CD4-positive, alpha-beta T cell (primary cell): ENCODE data around the gene MRPL12. TPM values are rescaled to one million over a fixed set of nuclear protein-coding genes. Genes with fewer than 3 reads are reported as not detected.
A peak's percentile ranks its signal among the peaks of the same experiment; 100 is the strongest.

ENCODE experiments used
- ATAC-seq: fragments of 200-7000 bp; cut with Tn5 transposase; one replicate; pipeline ENCODE4 v1.10.0; 2022; ENCODE audit warnings: mild to moderate bottlenecking; ENCODE audit not compliant: poor library complexity
- CTCF ChIA-PET: fragments of 350-600 bp; sonication (Branson Sonifier 250); formaldehyde crosslinking; loops from one replicate; lab custom pipeline; 2021; ENCODE audit warnings: antibody characterized with exemption, inconsistent platforms; lab: Charles Lee
- POLR2A ChIA-PET: fragments of 350-600 bp; sonication (Branson Sonifier 250); formaldehyde crosslinking; loops from one replicate; lab custom pipeline; 2021; ENCODE audit warnings: antibody characterized with exemption, inconsistent platforms; lab: Charles Lee
- DNase-seq, 14 experiments: peaks; one replicate each; pipeline ENCODE4 v3.0.0-alpha.2; 2013 to 2020; ENCODE audit warnings: mixed read lengths in 2 of 14
- H3K27ac ChIP-seq, 2 donors: one replicate each; pipeline versions ENCODE4 v1.5.1 to v1.7.0; 2013; ENCODE audit warnings: low read length in 2 of 2, low read depth in 1 of 2, mild to moderate bottlenecking in 1 of 2
- H3K27me3 ChIP-seq, 2 experiments: 1 replicate in 1 of 2; 2 replicates in 1 of 2; pipeline versions ENCODE4 v1.6.1 to v1.7.0; 2013; ENCODE audit warnings: low read length in 2 of 2, control low read depth in 1 of 2, mild to moderate bottlenecking in 1 of 2, moderate library complexity in 1 of 2; ENCODE audit not compliant: insufficient read depth in 2 of 2, control insufficient read depth in 1 of 2
- H3K36me3 ChIP-seq: one replicate; pipeline ENCODE4 v1.6.1; 2013; ENCODE audit warnings: low read length, control low read depth; ENCODE audit not compliant: insufficient read depth
- H3K4me1 ChIP-seq: one replicate; pipeline ENCODE4 v1.6.1; 2013; ENCODE audit warnings: low read length, control low read depth; ENCODE audit not compliant: insufficient read depth
- H3K4me3 ChIP-seq: one replicate; pipeline ENCODE4 v1.5.1; 2013; ENCODE audit warnings: mild to moderate bottlenecking, low read length, moderate library complexity
- H3K9me3 ChIP-seq, 2 experiments: 1 replicate in 1 of 2; 2 replicates in 1 of 2; pipeline versions ENCODE4 v1.6.1 to v1.7.0; 2013; ENCODE audit warnings: low read length in 2 of 2, mild to moderate bottlenecking in 2 of 2, control low read depth in 1 of 2, moderate library complexity in 1 of 2; ENCODE audit not compliant: control insufficient read depth in 1 of 2, insufficient read depth in 1 of 2
- H3K27ac Mint-ChIP-seq: one replicate; pipeline ENCODE4 v1.8.0; 2020; ENCODE audit warnings: mixed read lengths
- H3K27me3 Mint-ChIP-seq: one replicate; pipeline ENCODE4 v1.8.0; 2021; ENCODE audit warnings: mixed read lengths
- H3K36me3 Mint-ChIP-seq: one replicate; pipeline ENCODE4 v1.8.0; 2021; ENCODE audit warnings: low read depth, mixed read lengths
- H3K4me1 Mint-ChIP-seq: one replicate; pipeline ENCODE4 v1.8.0; 2021; ENCODE audit warnings: low read depth, mixed read lengths
- H3K4me3 Mint-ChIP-seq: one replicate; pipeline ENCODE4 v1.8.0; 2020; ENCODE audit warnings: mild to moderate bottlenecking, mixed read lengths
- H3K9me3 Mint-ChIP-seq: one replicate; pipeline ENCODE4 v1.8.0; 2020; ENCODE audit warnings: mixed read lengths
- intact Hi-C, 2 experiments: fragments of 100-400 bp; cut with DNase I in 1 of 2; cut with micrococcal nuclease in 1 of 2; formaldehyde crosslinking; loops; one replicate each; pipeline versions ENCODE4 v1.15.1 to v1.9.0; 2023 to 2025; cut with DNase I, micrococcal nuclease
- total RNA-seq, 174 experiments: library from RNA in 2 of 174; stranded (reverse) in 2 of 174; gene quantifications; one replicate each; pipeline ENCODE4 v1.2.3 and lab custom pipeline; 2021 to 2026
- TF ChIP-seq, protein P1 (sequence below): fragments of 200-600 bp; IDR thresholded peaks from one replicate; pipeline ENCODE4 v1.8.0; 2022; ENCODE audit warnings: antibody characterized with exemption, mild to moderate bottlenecking

The MRPL12 gene
- total RNA-seq, 2 experiments from 2014 or later = 26.2 to 26.5 TPM

- POLR2A ChIA-PET = no interaction called here
Observed at GRCh38 chr17:81715107-81715871, 12.1 kb downstream of the MRPL12 start.

DNA sequence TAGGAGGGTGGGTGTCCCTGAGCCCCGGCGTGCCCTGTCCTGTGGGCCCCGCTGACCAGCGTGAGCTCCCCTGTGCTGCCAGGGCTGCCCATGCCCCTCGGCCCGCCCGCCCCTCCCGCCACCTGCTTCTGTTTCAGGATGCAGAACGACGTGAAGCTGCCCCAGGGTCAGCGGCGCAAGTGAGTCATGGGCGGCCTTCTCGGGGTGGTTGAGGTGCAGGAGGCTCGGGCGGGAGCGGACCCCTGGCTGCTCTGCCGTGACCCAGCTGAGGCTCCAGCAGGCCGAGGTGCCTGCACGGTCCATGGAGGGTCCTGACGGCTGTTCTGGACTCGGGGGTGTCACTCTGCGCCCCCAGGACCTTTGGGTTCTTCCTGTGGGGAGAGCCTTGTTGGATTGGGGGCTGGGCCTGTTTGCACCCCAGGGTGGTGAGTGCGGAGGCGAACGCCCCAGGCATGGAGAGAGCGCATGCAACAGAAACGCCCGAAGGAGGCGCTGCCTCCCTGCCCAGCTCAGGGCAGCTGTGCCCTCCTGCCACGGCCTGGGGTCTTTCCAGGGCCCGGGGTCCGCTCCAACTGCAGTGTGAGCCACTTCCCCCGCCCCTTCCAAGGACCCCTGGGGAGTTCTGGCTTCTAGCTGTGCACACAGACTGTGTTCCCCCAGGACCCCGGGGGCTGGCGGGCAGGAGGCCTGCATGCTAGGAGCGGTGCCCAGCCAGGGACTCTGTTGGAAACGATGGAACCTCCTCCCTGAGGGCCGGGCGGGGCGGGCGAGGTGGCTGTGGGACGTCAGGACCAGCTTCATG, 12.9 kb downstream of the MRPL12 start:
- no peaks in the 10 kb centered on the region for H3K27me3 ChIP-seq
- H3K27me3 Mint-ChIP-seq = no peaks in the 10 kb centered on the region
- H3K27ac Mint-ChIP-seq = no peak overlapping the region
- peak in 2 of 14 experiments; percentile 29 to 35 for DNase-seq
- ATAC-seq = no peak
- peaks cover 19% of the 10 kb centered on the region for H3K4me1 ChIP-seq
- no peaks in the 10 kb centered on the region for H3K9me3 ChIP-seq
- no peak overlapping the region for H3K4me3 Mint-ChIP-seq
- H3K36me3 Mint-ChIP-seq = no peaks in the 10 kb centered on the region
- H3K36me3 ChIP-seq = no peaks in the 10 kb centered on the region
- no peak overlapping the region for H3K4me3 ChIP-seq
- TF ChIP-seq, protein P1, sequence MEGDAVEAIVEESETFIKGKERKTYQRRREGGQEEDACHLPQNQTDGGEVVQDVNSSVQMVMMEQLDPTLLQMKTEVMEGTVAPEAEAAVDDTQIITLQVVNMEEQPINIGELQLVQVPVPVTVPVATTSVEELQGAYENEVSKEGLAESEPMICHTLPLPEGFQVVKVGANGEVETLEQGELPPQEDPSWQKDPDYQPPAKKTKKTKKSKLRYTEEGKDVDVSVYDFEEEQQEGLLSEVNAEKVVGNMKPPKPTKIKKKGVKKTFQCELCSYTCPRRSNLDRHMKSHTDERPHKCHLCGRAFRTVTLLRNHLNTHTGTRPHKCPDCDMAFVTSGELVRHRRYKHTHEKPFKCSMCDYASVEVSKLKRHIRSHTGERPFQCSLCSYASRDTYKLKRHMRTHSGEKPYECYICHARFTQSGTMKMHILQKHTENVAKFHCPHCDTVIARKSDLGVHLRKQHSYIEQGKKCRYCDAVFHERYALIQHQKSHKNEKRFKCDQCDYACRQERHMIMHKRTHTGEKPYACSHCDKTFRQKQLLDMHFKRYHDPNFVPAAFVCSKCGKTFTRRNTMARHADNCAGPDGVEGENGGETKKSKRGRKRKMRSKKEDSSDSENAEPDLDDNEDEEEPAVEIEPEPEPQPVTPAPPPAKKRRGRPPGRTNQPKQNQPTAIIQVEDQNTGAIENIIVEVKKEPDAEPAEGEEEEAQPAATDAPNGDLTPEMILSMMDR = no peak
- H3K4me1 Mint-ChIP-seq = peaks cover 10% of the 10 kb centered on the region
- no peaks in the 10 kb centered on the region for H3K9me3 Mint-ChIP-seq
- intact Hi-C loops = no loop called here
- no peak overlapping the region for H3K27ac ChIP-seq
- POLR2A ChIA-PET = no interaction called here
- CTCF ChIA-PET = no interaction called here

More at GRCh38 chr17:81715107-81715871, 12.1 kb downstream of the MRPL12 start:
- ATAC-seq = no peak
- Mint-ChIP-seq H3K27me3 (no peaks in the 10 kb centered on the region), H3K4me1 (peaks cover 18% of the 10 kb centered on the region), H3K36me3 (no peaks in the 10 kb centered on the region), H3K4me3 (no peak overlapping the region), H3K27ac (no peak overlapping the region), H3K9me3 (no peaks in the 10 kb centered on the region)
- peak in 2 of 14 experiments; percentile 32 to 37 for DNase-seq
- Histone ChIP-seq H3K27me3 (no peaks in the 10 kb centered on the region), H3K4me3 (no peak overlapping the region), H3K36me3 (no peaks in the 10 kb centered on the region), H3K9me3 (no peaks in the 10 kb centered on the region), H3K27ac (no peak overlapping the region), H3K4me1 (peaks cover 26% of the 10 kb centered on the region)
- CTCF ChIA-PET = no interaction called here
- intact Hi-C loops = no loop called here
- TF ChIP-seq, protein P1 = no peak

- Mint-ChIP-seq H3K4me1 (peaks cover 7% of the 10 kb centered on the region), H3K9me3 (no peaks in the 10 kb centered on the region), H3K4me3 (no peak overlapping the region), H3K36me3 (no peaks in the 10 kb centered on the region), H3K27me3 (no peaks in the 10 kb centered on the region), H3K27ac (no peak overlapping the region)
- CTCF ChIA-PET = no interaction called here
- H3K27me3 ChIP-seq = no peaks in the 10 kb centered on the region
- H3K9me3 ChIP-seq = no peaks in the 10 kb centered on the region
- TF ChIP-seq, protein P1 = no peak
- H3K4me3 ChIP-seq = no peak overlapping the region
- intact Hi-C loops = no loop called here
- peak in 1 of 14 experiments; percentile 25 for DNase-seq
- POLR2A ChIA-PET = no interaction called here
- no peaks in the 10 kb centered on the region for H3K36me3 ChIP-seq
- peaks cover 13% of the 10 kb centered on the region for H3K4me1 ChIP-seq
- no peak overlapping the region for H3K27ac ChIP-seq
- no peak for ATAC-seq
Observed at GRCh38 chr17:81716674-81716996, 13.5 kb downstream of the MRPL12 start.
